Smooth muscle cell (in vitro differentiated cells): Measurements from ENCODE around the gene POC5. TPM values are rescaled to one million over a fixed set of nuclear protein-coding genes. Genes with fewer than 3 reads are reported as not detected.

Experiments
- DNase-seq: peaks from one replicate; lab custom pipeline; 2025; ENCODE audit not compliant: unreplicated experiment; lab: John Stamatoyannopoulos, UW
- H2AFZ ChIP-seq: fragments of 200-600 bp; sonication (generic); 2 replicates; pipeline ENCODE4 v1.6.0; 2016; ENCODE audit warnings: antibody characterized with exemption, low read depth, mild to moderate bottlenecking
- H3F3A ChIP-seq: fragments of 200-600 bp; sonication (generic); 2 replicates; pipeline ENCODE4 v1.6.0; 2017; ENCODE audit warnings: antibody characterized with exemption, low read depth
- H3K27ac ChIP-seq: fragments of 200-600 bp; sonication (generic); 2 replicates; pipeline ENCODE4 v1.5.1; 2016; ENCODE audit warnings: low read depth, mild to moderate bottlenecking
- H3K27me3 ChIP-seq: fragments of 200-600 bp; sonication (generic); 2 replicates; pipeline ENCODE4 v1.6.1; 2016; ENCODE audit warnings: low read depth, mild to moderate bottlenecking
- H3K36me3 ChIP-seq: fragments of 200-600 bp; sonication (generic); 2 replicates; pipeline ENCODE4 v1.5.1; 2016; ENCODE audit warnings: low read depth
- H3K4me1 ChIP-seq: fragments of 200-600 bp; sonication (generic); 2 replicates; pipeline ENCODE4 v1.5.1; 2016; ENCODE audit warnings: low read depth
- H3K4me2 ChIP-seq: fragments of 200-600 bp; sonication (generic); 2 replicates; pipeline ENCODE4 v1.6.0; 2016; ENCODE audit warnings: mild to moderate bottlenecking
- H3K4me3 ChIP-seq: fragments of 200-600 bp; sonication (generic); 2 replicates; pipeline ENCODE4 v1.5.1; 2016; ENCODE audit warnings: mild to moderate bottlenecking
- H3K79me2 ChIP-seq: fragments of 200-600 bp; sonication (generic); 2 replicates; pipeline ENCODE4 v1.6.0; 2016; ENCODE audit warnings: low read depth, mild to moderate bottlenecking
- H3K9ac ChIP-seq: fragments of 200-600 bp; sonication (generic); 2 replicates; pipeline ENCODE4 v1.6.0; 2016; ENCODE audit warnings: low read depth
- H3K9me3 ChIP-seq: fragments of 200-600 bp; sonication (generic); replicated peaks from 2 replicates; pipeline ENCODE4 v1.5.1; 2016; ENCODE audit warnings: low read depth
- H4K20me1 ChIP-seq: fragments of 200-600 bp; sonication (generic); 2 replicates; pipeline ENCODE4 v1.6.0; 2016; ENCODE audit warnings: low read depth
- CTCF ChIP-seq: fragments of 200-600 bp; sonication (generic); IDR thresholded peaks from 2 replicates; pipeline ENCODE4 v1.5.1; 2017; ENCODE audit warnings: borderline replicate concordance, mild to moderate bottlenecking, antibody characterized with exemption; ENCODE audit not compliant: insufficient read depth, poor library complexity, severe bottlenecking
- WGBS: methylation state at CpG from one replicate; pipeline ENCODE4 v1.1.7; 2016; ENCODE audit warnings: low lambda C conversion rate; 5-methylcytosine and 5-hydroxymethylcytosine counted together
- polyA plus RNA-seq: library from polyadenylated mRNA; unstranded; fragments of >200 nt; fragmentation: Nextera tagmentation; extraction: Ambion mirVana; gene quantifications from 2 replicates; pipeline ENCODE4 v1.2.1, GENCODE V29; 2016
- total RNA-seq: library from RNA; depleted of rRNA; stranded (reverse); fragments of >200 nt; gene quantifications from 2 replicates; pipeline ENCODE4 v1.2.3, GENCODE V29; 2014

POC5 gene
- total and polyA plus RNA-seq, 2 experiments from 2014 or later, result 4.8 to 15.4 TPM

GRCh38 chr5:75640395-75640794 lies 76.8 kb downstream of the POC5 start:
- Histone ChIP-seq H4K20me1 (no peaks in the 10 kb centered on the region), H3K4me3 (no peak overlapping the region), H3K36me3 (no peaks in the 10 kb centered on the region), H3K4me2 (no peak overlapping the region), H3F3A (no peaks in the 10 kb centered on the region), H3K79me2 (no peaks in the 10 kb centered on the region), H3K27ac (no peak overlapping the region), H3K9ac (no peak overlapping the region), H3K4me1 (no peaks in the 10 kb centered on the region), H3K27me3 (no peaks in the 10 kb centered on the region), H3K9me3 (no peaks in the 10 kb centered on the region), H2AFZ (no peak overlapping the region)
- no peak for TF ChIP-seq CTCF
- no peak for DNase-seq

- Histone ChIP-seq H2AFZ (no peak overlapping the region), H3F3A (no peaks in the 10 kb centered on the region), H4K20me1 (no peaks in the 10 kb centered on the region), H3K36me3 (no peaks in the 10 kb centered on the region), H3K9me3 (no peaks in the 10 kb centered on the region), H3K27me3 (no peaks in the 10 kb centered on the region), H3K79me2 (no peaks in the 10 kb centered on the region), H3K4me1 (no peaks in the 10 kb centered on the region), H3K4me3 (no peak overlapping the region), H3K9ac (no peak overlapping the region), H3K27ac (no peak overlapping the region), H3K4me2 (no peak overlapping the region)
- 95% methylated on average over 3 of the region's 3 CpGs for WGBS
- DNase-seq, result no peak
- TF ChIP-seq CTCF, result no peak
Measured at GRCh38 chr5:75639535-75640311, 77.5 kb downstream of the POC5 start.

GRCh38 chr5:75637949-75638348 lies 79.3 kb downstream of the POC5 start:
- TF ChIP-seq CTCF, result no peak
- Histone ChIP-seq H3F3A (no peaks in the 10 kb centered on the region), H3K27me3 (no peaks in the 10 kb centered on the region), H3K9me3 (no peaks in the 10 kb centered on the region), H3K4me1 (no peaks in the 10 kb centered on the region), H3K79me2 (no peaks in the 10 kb centered on the region), H3K4me2 (no peak overlapping the region), H3K9ac (no peak overlapping the region), H3K4me3 (no peak overlapping the region), H3K27ac (no peak overlapping the region), H4K20me1 (no peaks in the 10 kb centered on the region), H3K36me3 (no peaks in the 10 kb centered on the region), H2AFZ (no peak overlapping the region)
- WGBS, result 88% methylated on average over 1 of the region's 1 CpG
- DNase-seq, result no peak

GRCh38 chr5:75632321-75632720 lies 84.9 kb downstream of the POC5 start:
- 96% methylated on average over 1 of the region's 1 CpG for WGBS
- Histone ChIP-seq H3K9me3 (no peaks in the 10 kb centered on the region), H3K36me3 (no peaks in the 10 kb centered on the region), H3K27ac (no peak overlapping the region), H3K79me2 (no peaks in the 10 kb centered on the region), H2AFZ (no peak overlapping the region), H3K27me3 (no peaks in the 10 kb centered on the region), H3K4me2 (no peak overlapping the region), H3F3A (no peaks in the 10 kb centered on the region), H3K9ac (no peak overlapping the region), H3K4me3 (no peak overlapping the region), H4K20me1 (no peaks in the 10 kb centered on the region), H3K4me1 (no peaks in the 10 kb centered on the region)
- no peak for TF ChIP-seq CTCF
- DNase-seq, result no peak
